ENCODE data around the gene INSR. TPM values are rescaled to one million over a fixed set of nuclear protein-coding genes. Genes with fewer than 3 reads are reported as not detected.

The INSR gene
- total and polyA plus RNA-seq, 10 of the 15 experiments (the other 5 are each of a cell fraction or from before 2014, with no cell fraction given), result 4.2 to 34.9 (median 13.6) TPM

DNA sequence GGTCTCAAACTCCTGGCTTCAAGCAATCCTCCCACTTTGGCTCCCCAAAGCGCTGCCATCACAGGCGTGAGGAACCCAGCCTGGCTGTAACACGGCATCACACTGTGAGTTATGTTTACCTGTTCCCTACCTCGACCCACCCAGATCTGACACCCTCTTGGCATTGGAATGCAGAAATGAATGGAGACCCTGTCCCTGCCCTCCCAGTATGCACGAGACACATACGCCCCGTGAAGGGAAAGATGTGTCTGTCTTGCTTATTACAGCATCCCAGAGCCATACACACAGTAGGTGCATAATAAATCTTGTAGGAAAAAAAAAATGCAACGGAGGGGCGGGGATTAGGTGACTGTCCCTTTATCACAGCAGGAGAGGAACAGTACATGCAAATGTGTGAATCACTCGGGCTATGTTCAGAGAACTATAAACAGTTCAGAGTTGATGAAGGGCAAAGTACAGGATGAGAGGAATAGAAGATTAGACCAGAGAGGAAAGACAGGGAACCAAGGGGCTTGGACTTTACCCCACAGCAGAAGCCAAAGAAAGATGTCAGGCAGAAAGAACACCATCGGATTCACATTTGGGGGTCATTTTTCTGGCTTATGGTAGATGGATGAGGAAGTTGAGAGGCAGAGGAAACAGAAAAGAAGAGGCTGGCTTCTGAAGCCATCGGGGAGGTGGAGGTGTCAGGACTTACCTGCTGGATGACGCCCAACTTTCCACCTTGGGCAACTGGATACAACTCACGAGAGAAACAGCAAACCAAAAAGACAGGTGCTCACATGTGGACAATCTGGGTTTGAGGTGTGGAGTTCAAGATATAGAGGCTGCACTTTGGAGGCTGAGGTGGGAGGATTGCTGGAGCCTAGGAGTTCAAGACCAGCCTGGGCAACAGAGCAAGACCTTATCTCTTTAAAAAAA is 94.3 kb downstream of the INSR start (continued):
- TF ChIP-seq, protein P1, sequence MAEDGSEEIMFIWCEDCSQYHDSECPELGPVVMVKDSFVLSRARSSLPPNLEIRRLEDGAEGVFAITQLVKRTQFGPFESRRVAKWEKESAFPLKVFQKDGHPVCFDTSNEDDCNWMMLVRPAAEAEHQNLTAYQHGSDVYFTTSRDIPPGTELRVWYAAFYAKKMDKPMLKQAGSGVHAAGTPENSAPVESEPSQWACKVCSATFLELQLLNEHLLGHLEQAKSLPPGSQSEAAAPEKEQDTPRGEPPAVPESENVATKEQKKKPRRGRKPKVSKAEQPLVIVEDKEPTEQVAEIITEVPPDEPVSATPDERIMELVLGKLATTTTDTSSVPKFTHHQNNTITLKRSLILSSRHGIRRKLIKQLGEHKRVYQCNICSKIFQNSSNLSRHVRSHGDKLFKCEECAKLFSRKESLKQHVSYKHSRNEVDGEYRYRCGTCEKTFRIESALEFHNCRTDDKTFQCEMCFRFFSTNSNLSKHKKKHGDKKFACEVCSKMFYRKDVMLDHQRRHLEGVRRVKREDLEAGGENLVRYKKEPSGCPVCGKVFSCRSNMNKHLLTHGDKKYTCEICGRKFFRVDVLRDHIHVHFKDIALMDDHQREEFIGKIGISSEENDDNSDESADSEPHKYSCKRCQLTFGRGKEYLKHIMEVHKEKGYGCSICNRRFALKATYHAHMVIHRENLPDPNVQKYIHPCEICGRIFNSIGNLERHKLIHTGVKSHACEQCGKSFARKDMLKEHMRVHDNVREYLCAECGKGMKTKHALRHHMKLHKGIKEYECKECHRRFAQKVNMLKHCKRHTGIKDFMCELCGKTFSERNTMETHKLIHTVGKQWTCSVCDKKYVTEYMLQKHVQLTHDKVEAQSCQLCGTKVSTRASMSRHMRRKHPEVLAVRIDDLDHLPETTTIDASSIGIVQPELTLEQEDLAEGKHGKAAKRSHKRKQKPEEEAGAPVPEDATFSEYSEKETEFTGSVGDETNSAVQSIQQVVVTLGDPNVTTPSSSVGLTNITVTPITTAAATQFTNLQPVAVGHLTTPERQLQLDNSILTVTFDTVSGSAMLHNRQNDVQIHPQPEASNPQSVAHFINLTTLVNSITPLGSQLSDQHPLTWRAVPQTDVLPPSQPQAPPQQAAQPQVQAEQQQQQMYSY (CRISPR knock-in tag; IDR thresholded peaks at IDR 0.05), result no peak
- TF ChIP-seq BHLHE40 (IDR thresholded peaks at IDR 0.05; ENCODE audit: borderline replicate concordance in 1 of 2, low read depth in 2 of 2, low read length in 1 of 2), result no peak; a peak in 1 of 4 replicates
- TF ChIP-seq CBX5 (IDR thresholded peaks at IDR 0.05; ENCODE audit: low read depth), result no peak
- TF ChIP-seq IKZF2 (IDR thresholded peaks at IDR 0.05), result peak; percentile 48 to 56; a peak in 3 of 4 replicates
- TF ChIP-seq ZBED1 (IDR thresholded peaks at IDR 0.05; ENCODE audit: borderline replicate concordance), result no peak
- no peak for TF ChIP-seq POU2F2 (IDR thresholded peaks at IDR 0.05; ENCODE audit: borderline replicate concordance, low read depth, low read length)
- TF ChIP-seq IKZF1 (conservative IDR thresholded peaks at IDR 0.05), result 0 out of 2 replicates have a peak, but pooled peaks have one; percentile 21
- TF ChIP-seq, protein P2, sequence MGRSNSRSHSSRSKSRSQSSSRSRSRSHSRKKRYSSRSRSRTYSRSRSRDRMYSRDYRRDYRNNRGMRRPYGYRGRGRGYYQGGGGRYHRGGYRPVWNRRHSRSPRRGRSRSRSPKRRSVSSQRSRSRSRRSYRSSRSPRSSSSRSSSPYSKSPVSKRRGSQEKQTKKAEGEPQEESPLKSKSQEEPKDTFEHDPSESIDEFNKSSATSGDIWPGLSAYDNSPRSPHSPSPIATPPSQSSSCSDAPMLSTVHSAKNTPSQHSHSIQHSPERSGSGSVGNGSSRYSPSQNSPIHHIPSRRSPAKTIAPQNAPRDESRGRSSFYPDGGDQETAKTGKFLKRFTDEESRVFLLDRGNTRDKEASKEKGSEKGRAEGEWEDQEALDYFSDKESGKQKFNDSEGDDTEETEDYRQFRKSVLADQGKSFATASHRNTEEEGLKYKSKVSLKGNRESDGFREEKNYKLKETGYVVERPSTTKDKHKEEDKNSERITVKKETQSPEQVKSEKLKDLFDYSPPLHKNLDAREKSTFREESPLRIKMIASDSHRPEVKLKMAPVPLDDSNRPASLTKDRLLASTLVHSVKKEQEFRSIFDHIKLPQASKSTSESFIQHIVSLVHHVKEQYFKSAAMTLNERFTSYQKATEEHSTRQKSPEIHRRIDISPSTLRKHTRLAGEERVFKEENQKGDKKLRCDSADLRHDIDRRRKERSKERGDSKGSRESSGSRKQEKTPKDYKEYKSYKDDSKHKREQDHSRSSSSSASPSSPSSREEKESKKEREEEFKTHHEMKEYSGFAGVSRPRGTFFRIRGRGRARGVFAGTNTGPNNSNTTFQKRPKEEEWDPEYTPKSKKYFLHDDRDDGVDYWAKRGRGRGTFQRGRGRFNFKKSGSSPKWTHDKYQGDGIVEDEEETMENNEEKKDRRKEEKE (IDR thresholded peaks at IDR 0.05), result no peak
- TF ChIP-seq PAX5 (IDR thresholded peaks at IDR 0.05; ENCODE audit: borderline replicate concordance, low read depth, low read length), result no peak
- TF ChIP-seq FOXK2 (IDR thresholded peaks at IDR 0.05), result no peak
- TF ChIP-seq SIX5 (IDR thresholded peaks at IDR 0.05; ENCODE audit: low read depth, low read length, severe bottlenecking), result no peak
- no peak for TF ChIP-seq EZH2 (IDR thresholded peaks at IDR 0.05; ENCODE audit: borderline replicate concordance, control insufficient read depth, low read depth, low read length)
- TF ChIP-seq KAT2A (conservative IDR thresholded peaks at IDR 0.05; ENCODE audit: control insufficient read depth, low read depth, low read length), result no peak
- TF ChIP-seq MXI1 (IDR thresholded peaks at IDR 0.05; ENCODE audit: low read depth, low read length), result no peak
- peak; percentile 48; the same call in 1 of the 2 replicates for TF ChIP-seq MTA2 (IDR thresholded peaks at IDR 0.05; ENCODE audit: low read depth)
- TF ChIP-seq NR2C1 (IDR thresholded peaks at IDR 0.05), result no peak
- TF ChIP-seq, protein P3, sequence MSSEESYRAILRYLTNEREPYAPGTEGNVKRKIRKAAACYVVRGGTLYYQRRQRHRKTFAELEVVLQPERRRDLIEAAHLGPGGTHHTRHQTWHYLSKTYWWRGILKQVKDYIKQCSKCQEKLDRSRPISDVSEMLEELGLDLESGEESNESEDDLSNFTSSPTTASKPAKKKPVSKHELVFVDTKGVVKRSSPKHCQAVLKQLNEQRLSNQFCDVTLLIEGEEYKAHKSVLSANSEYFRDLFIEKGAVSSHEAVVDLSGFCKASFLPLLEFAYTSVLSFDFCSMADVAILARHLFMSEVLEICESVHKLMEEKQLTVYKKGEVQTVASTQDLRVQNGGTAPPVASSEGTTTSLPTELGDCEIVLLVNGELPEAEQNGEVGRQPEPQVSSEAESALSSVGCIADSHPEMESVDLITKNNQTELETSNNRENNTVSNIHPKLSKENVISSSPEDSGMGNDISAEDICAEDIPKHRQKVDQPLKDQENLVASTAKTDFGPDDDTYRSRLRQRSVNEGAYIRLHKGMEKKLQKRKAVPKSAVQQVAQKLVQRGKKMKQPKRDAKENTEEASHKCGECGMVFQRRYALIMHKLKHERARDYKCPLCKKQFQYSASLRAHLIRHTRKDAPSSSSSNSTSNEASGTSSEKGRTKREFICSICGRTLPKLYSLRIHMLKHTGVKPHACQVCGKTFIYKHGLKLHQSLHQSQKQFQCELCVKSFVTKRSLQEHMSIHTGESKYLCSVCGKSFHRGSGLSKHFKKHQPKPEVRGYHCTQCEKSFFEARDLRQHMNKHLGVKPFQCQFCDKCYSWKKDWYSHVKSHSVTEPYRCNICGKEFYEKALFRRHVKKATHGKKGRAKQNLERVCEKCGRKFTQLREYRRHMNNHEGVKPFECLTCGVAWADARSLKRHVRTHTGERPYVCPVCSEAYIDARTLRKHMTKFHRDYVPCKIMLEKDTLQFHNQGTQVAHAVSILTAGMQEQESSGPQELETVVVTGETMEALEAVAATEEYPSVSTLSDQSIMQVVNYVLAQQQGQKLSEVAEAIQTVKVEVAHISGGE (CRISPR knock-in tag; IDR thresholded peaks at IDR 0.05), result no peak
- TF ChIP-seq ESRRA (IDR thresholded peaks at IDR 0.05; ENCODE audit: low read length), result no peak
- no peak for TF ChIP-seq KDM1A (IDR thresholded peaks at IDR 0.05; ENCODE audit: borderline replicate concordance)
- TF ChIP-seq NFIC (IDR thresholded peaks at IDR 0.05; ENCODE audit: low read depth, low read length), result no peak

Measured in GM12878 (cell line).